ENCODE results near the gene YIPF7. TPM values are rescaled to one million over a fixed set of nuclear protein-coding genes. Genes with fewer than 3 reads are reported as not detected.

YIPF7 gene
- total and polyA plus RNA-seq, 9 of the 15 experiments (the other 6 are each of a cell fraction or from before 2014, with no cell fraction given) = 0.14 TPM; not detected in 8

GRCh38 chr4:44632089-44632488 lies 19.3 kb downstream of the YIPF7 start (continued):
- TF ChIP-seq MBD1 (CRISPR knock-in tag; IDR thresholded peaks at IDR 0.05) (no peak), ZBTB7A (IDR thresholded peaks at IDR 0.05; ENCODE audit: borderline replicate concordance, control insufficient read depth, low read depth, low read length) (no peak), CREB5 (CRISPR knock-in tag; IDR thresholded peaks at IDR 0.05) (no peak), STAG1 (CRISPR knock-in tag; IDR thresholded peaks at IDR 0.05; ENCODE audit: borderline replicate concordance) (no peak)

- Histone ChIP-seq H3K79me2 (ENCODE audit: control insufficient read depth, insufficient read depth, low read length) (no peaks in the 10 kb centered on the region), H3K9me3 (replicated peaks; ENCODE audit: control insufficient read depth, insufficient read depth, low read depth, low read length) (no peaks in the 10 kb centered on the region), H3K9ac (ENCODE audit: insufficient read depth in 1 of 2, low read depth in 2 of 2, low read length in 2 of 2) (no peak overlapping the region), H3K9me1 (ENCODE audit: control insufficient read depth, insufficient read depth, low read length) (no peaks in the 10 kb centered on the region), H3K36me3 (ENCODE audit: control insufficient read depth, insufficient read depth, low read length) (no peaks in the 10 kb centered on the region), H3K4me3 (no peak overlapping the region), H3K4me2 (ENCODE audit: insufficient read depth, low read length) (no peak overlapping the region), H2AFZ (ENCODE audit: low read depth, low read length) (no peak overlapping the region), H4K20me1 (replicated peaks; ENCODE audit: control insufficient read depth, insufficient read depth, low read length) (no peaks in the 10 kb centered on the region), H3K27ac (ENCODE audit: extremely low read depth, low read depth, low read length) (no peak overlapping the region), H3K27me3 (ENCODE audit: control insufficient read depth in 2 of 2, insufficient read depth in 2 of 2, low read length in 2 of 2) (no peaks in the 10 kb centered on the region), H3K4me1 (replicated peaks in 1 of 2; ENCODE audit: control insufficient read depth in 2 of 2, insufficient read depth in 2 of 2, low read length in 2 of 2) (no peaks in the 10 kb centered on the region)
- WGBS (ENCODE audit: insufficient coverage, low coverage, missing lambda C conversion rate) = 5% methylated on average over 2 of the region's 2 CpGs
- FAIRE-seq (peak; percentile 79), ATAC-seq (peak; percentile 88), DNase-seq (ENCODE audit: extremely low read depth in 1 of 4, low spot score in 3 of 4) (peak; percentile 39 to 55 (median 46))
- intact Hi-C loops (cut with micrococcal nuclease) = loop anchor here (1.0 to 5.0 kb wide), 2 partner anchors 182 to 1497 kb away; partner anchors contain the start of gene KCTD8
- ChIA-PET CTCF (ENCODE audit: low intra/inter-chr PET ratio) (no interaction called here), POLR2A (no interaction called here)
- in situ Hi-C loops (cut with MboI) = no loop called here
- no TSS peak for BruUV-seq (replicated peaks)
- TF ChIP-seq NFE2 (IDR thresholded peaks at IDR 0.05; ENCODE audit: low read depth) (no peak), TRIM28 (IDR thresholded peaks at IDR 0.05) (no peak), PTTG1 (tag; IDR thresholded peaks at IDR 0.05; ENCODE audit: low read depth) (no peak), XRCC3 (IDR thresholded peaks at IDR 0.05) (no peak), PHF8 (IDR thresholded peaks at IDR 0.05; ENCODE audit: borderline replicate concordance, low read length) (no peak), NR1H2 (CRISPR knock-in tag; IDR thresholded peaks at IDR 0.05) (no peak), ZNF3 (CRISPR knock-in tag; IDR thresholded peaks at IDR 0.05) (no peak), ZNF76 (CRISPR knock-in tag; IDR thresholded peaks at IDR 0.05; ENCODE audit: borderline replicate concordance) (no peak), ZBTB26 (CRISPR knock-in tag; IDR thresholded peaks at IDR 0.05) (no peak)
These were observed 22.1 kb downstream of the YIPF7 start for GRCh38 chr4:44629280-44629866.
